IPS DF 4.7 (cell line): ENCODE results near the gene SDHB.

ENCODE experiments used
- DNase-seq: peaks from one replicate; pipeline ENCODE4 v3.0.0-alpha.2; 2013; ENCODE audit warnings: low spot score; ENCODE audit errors: extremely low read depth

Gene SDHB

GRCh38 chr1:17046334-17046657 lies 7.5 kb downstream of the SDHB start:
- no peak for DNase-seq

- no peak for DNase-seq
Measured at GRCh38 chr1:17045634-17046333, 8.0 kb downstream of the SDHB start.

- DNase-seq: no peak
Measured at GRCh38 chr1:17045150-17045549, 8.7 kb downstream of the SDHB start.

GRCh38 chr1:17043676-17044075 lies 10.2 kb downstream of the SDHB start:
- no peak for DNase-seq

- DNase-seq: no peak
Measured at GRCh38 chr1:17040135-17040534, 13.7 kb downstream of the SDHB start.

GRCh38 chr1:17039522-17039921 lies 14.3 kb downstream of the SDHB start:
- no peak for DNase-seq

- no peak for DNase-seq
Measured at GRCh38 chr1:17033481-17033880, 20.4 kb downstream of the SDHB start.

- no peak for DNase-seq
Measured at GRCh38 chr1:17032741-17033140, 21.1 kb downstream of the SDHB start.

- DNase-seq: no peak
Measured at GRCh38 chr1:17031436-17031835, 22.4 kb downstream of the SDHB start.

GRCh38 chr1:17030206-17030605 lies 23.6 kb downstream of the SDHB start:
- DNase-seq: no peak

GRCh38 chr1:17028662-17029188 lies 25.1 kb downstream of the SDHB start:
- no peak for DNase-seq

- DNase-seq: no peak
Measured at GRCh38 chr1:17027900-17028299, 25.9 kb downstream of the SDHB start.

- no peak for DNase-seq
Measured at GRCh38 chr1:17027403-17027802, 26.4 kb downstream of the SDHB start.

- DNase-seq: no peak
Measured at GRCh38 chr1:17024721-17025120, 29.1 kb downstream of the SDHB start.

- DNase-seq: no peak
Measured at GRCh38 chr1:17023573-17023972, 30.3 kb downstream of the SDHB start.

GRCh38 chr1:17023102-17023501 lies 30.7 kb downstream of the SDHB start:
- no peak for DNase-seq

- DNase-seq: no peak
Measured at GRCh38 chr1:17021896-17022295, 31.9 kb downstream of the SDHB start.

GRCh38 chr1:17020502-17020901 lies 33.3 kb downstream of the SDHB start:
- no peak for DNase-seq

GRCh38 chr1:17018849-17019248 lies 35.0 kb downstream of the SDHB start:
- no peak for DNase-seq

- DNase-seq: no peak
Measured at GRCh38 chr1:17017435-17017834, 36.4 kb downstream of the SDHB start.

GRCh38 chr1:17016317-17016661 lies 37.5 kb downstream of the SDHB start:
- no peak for DNase-seq

- DNase-seq: no peak
Measured at GRCh38 chr1:17014671-17015567, 38.9 kb downstream of the SDHB start.
